AG09319 (cell line): ENCODE measurements around the gene GAL3ST3.
A peak's percentile ranks its signal among the peaks of the same experiment; 100 is the strongest.
"Not testable (repeated sequence)": the region's sequence is repeated elsewhere in the genome, so short reads cannot be mapped to it uniquely, and the experiment has no call there.

Experiments
- DNase-seq: peaks from one replicate; pipeline ENCODE4 v3.0.0-alpha.2; 2010; ENCODE audit warnings: low read depth; ENCODE audit errors: extremely low read depth
- CTCF ChIP-seq: IDR thresholded peaks from 2 replicates; pipeline ENCODE4 v1.5.1; 2011; ENCODE audit warnings: low read depth, mild to moderate bottlenecking, inconsistent platforms, low read length, moderate library complexity

GAL3ST3 gene

GRCh38 chr11:66082946-66083698 lies 34.2 kb upstream of the GAL3ST3 start:
- DNase-seq: no peak

GRCh38 chr11:66081505-66081904 lies 32.5 kb upstream of the GAL3ST3 start:
- TF ChIP-seq CTCF: no peak
- no peak for DNase-seq

More at GRCh38 chr11:66082946-66083698, 34.2 kb upstream of the GAL3ST3 start:
- no peak for TF ChIP-seq CTCF

GRCh38 chr11:66080055-66080817 lies 31.3 kb upstream of the GAL3ST3 start:
- peak; percentile 57 for DNase-seq
- TF ChIP-seq CTCF: no peak

GRCh38 chr11:66078949-66079348 lies 30.0 kb upstream of the GAL3ST3 start:
- DNase-seq: not testable (repeated sequence)

GRCh38 chr11:66077927-66078326 lies 29.0 kb upstream of the GAL3ST3 start:
- no peak for DNase-seq
- no peak for TF ChIP-seq CTCF

- no peak for TF ChIP-seq CTCF
- DNase-seq: no peak
Measured at GRCh38 chr11:66076561-66076960, 27.6 kb upstream of the GAL3ST3 start.

GRCh38 chr11:66075273-66075672 lies 26.3 kb upstream of the GAL3ST3 start:
- no peak for DNase-seq
- TF ChIP-seq CTCF: no peak
